Lung (tissue), 12 donors: ENCODE results near the gene EML3. TPM values are rescaled to one million over a fixed set of nuclear protein-coding genes. Genes with fewer than 3 reads are reported as not detected.

Experiments used
- ATAC-seq: fragments of 200-7000 bp; cut with Tn5 transposase; one replicate; pipeline ENCODE4 v1.9.1; 2020; ENCODE audit warnings: moderate number of reproducible peaks; ENCODE audit not compliant: insufficient read depth, low FRiP score
- DNase-seq, 3 donors: peaks; one replicate each; pipeline ENCODE4 v3.0.0-alpha.2; 2013 to 2017
- H3K27ac ChIP-seq, 2 donors: one replicate each; pipeline ENCODE4 v1.5.1; 2013; ENCODE audit warnings: mild to moderate bottlenecking in 2 of 2, moderate library complexity in 2 of 2, control low read depth in 1 of 2, inconsistent platforms in 1 of 2, low read depth in 1 of 2, low read length in 1 of 2
- H3K27me3 ChIP-seq, 3 donors: one replicate each; pipeline ENCODE4 v1.5.1; 2013; ENCODE audit warnings: low read length in 2 of 3; ENCODE audit not compliant: control insufficient read depth in 3 of 3, insufficient read depth in 3 of 3
- H3K36me3 ChIP-seq, 4 donors: one replicate each; pipeline ENCODE4 v1.5.1; 2013; ENCODE audit warnings: low read length in 4 of 4, mild to moderate bottlenecking in 1 of 4, moderate library complexity in 1 of 4; ENCODE audit not compliant: control insufficient read depth in 4 of 4, insufficient read depth in 4 of 4
- H3K4me1 ChIP-seq, 5 donors: one replicate each; pipeline ENCODE4 v1.5.1; 2013; ENCODE audit warnings: low read length in 5 of 5, mild to moderate bottlenecking in 2 of 5, moderate library complexity in 1 of 5; ENCODE audit not compliant: control insufficient read depth in 5 of 5, insufficient read depth in 5 of 5
- H3K4me3 ChIP-seq: one replicate; pipeline ENCODE4 v1.5.1; 2013; ENCODE audit warnings: mild to moderate bottlenecking, control low read depth, moderate library complexity
- H3K9ac ChIP-seq, 2 donors: one replicate each; pipeline ENCODE4 v1.5.1; 2013; ENCODE audit warnings: low read length in 2 of 2, control low read depth in 1 of 2; ENCODE audit not compliant: insufficient read depth in 1 of 2
- H3K9me3 ChIP-seq, 4 donors: one replicate each; pipeline ENCODE4 v1.5.1; 2013; ENCODE audit warnings: low read length in 3 of 4, mild to moderate bottlenecking in 1 of 4, moderate library complexity in 1 of 4; ENCODE audit not compliant: control insufficient read depth in 4 of 4, insufficient read depth in 3 of 4
- CTCF ChIP-seq: IDR thresholded peaks from 2 replicates; pipeline ENCODE4 v1.5.1; 2012; ENCODE audit warnings: mild to moderate bottlenecking; ENCODE audit errors: control extremely low read depth, extremely low read depth
- WGBS, 2 donors: extraction: QIAGEN DNeasy Blood & Tissue Kit; methylation state at CpG; one replicate each; pipeline ENCODE4 v1.1.7; 2013; 5-methylcytosine and 5-hydroxymethylcytosine counted together
- polyA plus RNA-seq, 2 donors: library from polyadenylated mRNA; stranded (reverse); fragments of 200-250 nt; gene quantifications; one replicate each; pipeline ENCODE4 v1.2.1, GENCODE V29; 2013
- total RNA-seq, 2 donors: library from RNA; depleted of rRNA in 1 of 2; stranded (reverse); fragments of >200 nt in 1 of 2; gene quantifications; one replicate each; pipeline ENCODE4 v1.2.1, GENCODE V29; 2014 to 2021
- donor health status: control.
- donor health status: control.
- donor health status: Bipolar disorder and iron deficiency.
- donor health status: healthy.
- donor health status: DM: yes; HTN: yes; CAD: no.

The EML3 gene
- total and polyA plus RNA-seq, 4 donors: 29.1 to 95.4 (median 62.9) TPM

- H3K9me3 ChIP-seq: no peaks in the 10 kb centered on the region
- peaks cover 0 to 23% (median 17%) of the 10 kb centered on the region in 4 donors for H3K36me3 ChIP-seq
- no peak for TF ChIP-seq CTCF
- H3K9ac ChIP-seq: no peak overlapping the region
- DNase-seq: no peak
- no peak for ATAC-seq
- H3K27me3 ChIP-seq: no peaks in the 10 kb centered on the region
- WGBS, 2 donors: 78 to 85% methylated on average over 8 of the region's 8 CpGs
- H3K27ac ChIP-seq: no peak overlapping the region
- H3K4me1 ChIP-seq: peaks cover 0 to 14% (median 6%) of the 10 kb centered on the region in 5 donors
- H3K4me3 ChIP-seq: no peak overlapping the region
Observed at GRCh38 chr11:62644220-62644619, 31.6 kb upstream of the EML3 start.

- Histone ChIP-seq H3K27me3 (no peaks in the 10 kb centered on the region), H3K36me3 (peaks cover 37 to 64% (median 62%) of the 10 kb centered on the region in 4 donors), H3K4me3 (no peak overlapping the region), H3K4me1 (no peaks in the 10 kb centered on the region), H3K27ac (no peak overlapping the region), H3K9me3 (no peaks in the 10 kb centered on the region), H3K9ac (no peak overlapping the region)
- ATAC-seq (no peak), DNase-seq (no peak)
- 94 to 96% methylated on average over 6 of the region's 6 CpGs for WGBS, 2 donors
- no peak for TF ChIP-seq CTCF
Observed at GRCh38 chr11:62632492-62632891, 19.9 kb upstream of the EML3 start.

- no peak for DNase-seq
- Histone ChIP-seq H3K27me3 (no peaks in the 10 kb centered on the region), H3K4me3 (no peak overlapping the region), H3K9me3 (no peaks in the 10 kb centered on the region), H3K9ac (no peak overlapping the region), H3K27ac (no peak overlapping the region), H3K36me3 (peaks cover 26 to 64% (median 62%) of the 10 kb centered on the region in 4 donors), H3K4me1 (peaks cover 0 to under 1% (median 0%) of the 10 kb centered on the region in 5 donors)
- ATAC-seq: no peak
- no peak for TF ChIP-seq CTCF
- 84 to 90% methylated on average over 3 of the region's 3 CpGs for WGBS, 2 donors
Observed at GRCh38 chr11:62627713-62628112, 15.1 kb upstream of the EML3 start.

GRCh38 chr11:62622476-62623089 is 10.0 kb upstream of the EML3 start:
- no peak overlapping the region for H3K9ac ChIP-seq
- TF ChIP-seq CTCF: no peak
- 88% methylated on average over 7 of the region's 7 CpGs for WGBS, 2 donors

More at GRCh38 chr11:62622476-62623089, 10.0 kb upstream of the EML3 start:
- H3K4me1 ChIP-seq: peaks cover 0 to 15% (median 6%) of the 10 kb centered on the region in 5 donors
- H3K36me3 ChIP-seq: peaks cover 7 to 24% (median 23%) of the 10 kb centered on the region in 4 donors
- ATAC-seq (no peak), DNase-seq (no peak)
- H3K27me3 ChIP-seq: no peaks in the 10 kb centered on the region
- no peak overlapping the region for H3K4me3 ChIP-seq
- H3K27ac ChIP-seq: peak overlapping the region; percentile 80 to 95
- H3K9me3 ChIP-seq: no peaks in the 10 kb centered on the region
